Measurements from ENCODE around the gene CCSER1.

CCSER1 gene

DNA sequence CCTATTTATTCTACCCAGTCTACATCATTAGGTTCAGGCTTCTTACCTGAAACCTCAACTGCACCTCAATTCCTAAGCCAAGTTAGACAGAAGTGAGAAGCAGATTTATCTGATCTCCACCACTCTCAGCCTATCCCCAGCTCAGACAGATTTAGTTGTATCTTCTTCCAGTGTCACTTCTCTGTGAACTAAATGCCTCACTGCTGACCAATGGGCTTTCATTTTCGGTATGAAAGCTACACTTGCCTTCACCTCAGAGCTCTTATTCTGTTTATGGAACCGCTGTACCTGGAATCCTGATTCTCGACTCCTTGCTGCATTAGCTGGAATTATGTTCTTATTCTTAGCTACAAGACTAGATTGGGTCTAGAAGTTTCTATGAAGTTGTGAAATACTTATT, 833.2 kb downstream of the CCSER1 start:
- POLR2A ChIA-PET = no interaction called here
- CTCF ChIA-PET = interaction anchor here (0.7 to 1.5 kb wide), 2 partner anchors 9 to 10 kb away, joined by 3 to 4 read pairs; no protein-coding TSS in a partner anchor
- no peak for TF ChIP-seq CTCF (IDR thresholded peaks at IDR 0.05; ENCODE audit: control extremely low read depth, extremely low read depth, low read depth, missing control alignments)
- DNase-seq (ENCODE audit: extremely low spot score) = no peak

DNA sequence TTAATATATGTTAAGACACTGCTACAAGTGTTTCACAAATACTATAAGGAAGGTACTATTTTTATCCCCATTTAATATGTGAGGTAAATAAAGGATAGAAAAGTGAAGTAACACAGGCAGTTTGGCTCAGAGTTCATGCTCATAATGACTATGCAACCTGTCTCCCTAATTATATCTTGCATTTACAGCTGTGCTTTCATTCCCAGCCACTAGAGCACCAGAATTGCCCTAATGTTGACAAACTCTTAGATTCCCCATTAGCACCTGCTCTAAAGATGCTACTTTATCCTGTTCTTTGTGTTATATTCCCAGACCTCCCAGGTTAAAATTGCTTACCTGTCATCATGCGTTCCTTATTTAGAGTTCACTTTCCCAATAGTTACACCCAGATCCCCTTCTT, 833.6 kb downstream of the CCSER1 start:
- no peak for TF ChIP-seq CTCF (IDR thresholded peaks at IDR 0.05; ENCODE audit: control extremely low read depth, extremely low read depth, low read depth, missing control alignments)
- POLR2A ChIA-PET = no interaction called here
- CTCF ChIA-PET = interaction anchor here (0.7 to 1.5 kb wide), 2 partner anchors 10 kb away, joined by 3 to 4 read pairs; no protein-coding TSS in a partner anchor
- DNase-seq (ENCODE audit: extremely low spot score) = no peak

DNA sequence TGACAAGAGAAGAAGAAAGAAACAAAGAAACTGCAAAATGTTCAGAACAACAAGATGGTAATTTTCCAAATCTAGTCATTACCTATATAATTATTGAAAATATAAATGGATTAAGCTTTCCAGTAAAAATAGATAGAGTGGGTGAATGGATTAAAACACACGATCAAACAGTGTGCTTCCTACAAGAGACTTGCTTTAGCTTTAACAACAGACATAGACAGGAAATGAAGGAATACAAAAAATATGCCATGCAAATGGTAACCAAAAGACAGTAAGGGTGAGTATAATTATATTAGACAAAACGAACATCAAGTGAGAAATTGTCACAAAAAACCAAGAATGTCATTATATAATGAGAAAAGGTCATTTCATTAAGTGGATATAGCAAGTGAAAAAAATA, 842.8 kb downstream of the CCSER1 start:
- DNase-seq (ENCODE audit: extremely low spot score) = no peak
- TF ChIP-seq CTCF (IDR thresholded peaks at IDR 0.05; ENCODE audit: control extremely low read depth, extremely low read depth, low read depth, missing control alignments) = no peak
- POLR2A ChIA-PET = no interaction called here
- CTCF ChIA-PET = interaction anchor here (1.9 kb wide), 1 partner anchor 9 kb away, joined by 4 read pairs; no protein-coding TSS in a partner anchor

GRCh38 chr4:90977726-90978125, 850.5 kb downstream of the CCSER1 start:
- CTCF ChIA-PET = no interaction called here
- POLR2A ChIA-PET = no interaction called here
- no peak for TF ChIP-seq CTCF (IDR thresholded peaks at IDR 0.05; ENCODE audit: control extremely low read depth, extremely low read depth, low read depth, missing control alignments)
- no peak for DNase-seq (ENCODE audit: extremely low spot score)

DNA sequence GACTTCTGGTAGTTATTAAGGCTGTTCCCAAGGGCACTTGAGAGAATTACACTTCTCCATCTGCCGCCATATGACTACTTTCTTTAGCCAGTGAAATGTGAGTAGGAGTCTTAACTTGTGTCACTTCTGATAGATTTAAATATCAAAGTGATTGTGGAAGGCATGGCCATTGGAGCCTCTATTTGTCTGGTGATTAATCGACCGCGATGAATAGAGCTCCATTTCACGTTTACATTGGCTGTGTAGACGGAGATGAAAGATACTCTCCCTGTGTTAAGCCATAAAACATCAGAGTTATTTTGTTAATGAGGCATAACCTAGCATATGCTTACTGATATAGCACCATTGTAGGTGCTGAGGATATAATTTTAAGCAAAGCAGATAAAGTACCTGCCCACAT, 852.4 kb downstream of the CCSER1 start:
- CTCF ChIA-PET = no interaction called here
- TF ChIP-seq CTCF (IDR thresholded peaks at IDR 0.05; ENCODE audit: control extremely low read depth, extremely low read depth, low read depth, missing control alignments) = no peak
- POLR2A ChIA-PET = no interaction called here
- no peak for DNase-seq (ENCODE audit: extremely low spot score)

GRCh38 chr4:90982813-90983212, 855.6 kb downstream of the CCSER1 start:
- TF ChIP-seq CTCF (IDR thresholded peaks at IDR 0.05; ENCODE audit: control extremely low read depth, extremely low read depth, low read depth, missing control alignments) = no peak
- POLR2A ChIA-PET = no interaction called here
- DNase-seq (ENCODE audit: extremely low spot score) = no peak
- CTCF ChIA-PET = no interaction called here

GRCh38 chr4:90990284-90990683, 863.1 kb downstream of the CCSER1 start:
- TF ChIP-seq CTCF (IDR thresholded peaks at IDR 0.05; ENCODE audit: control extremely low read depth, extremely low read depth, low read depth, missing control alignments) = no peak
- no peak for DNase-seq (ENCODE audit: extremely low spot score)
- ChIA-PET POLR2A (no interaction called here), CTCF (no interaction called here)
